Measurements from ENCODE around the gene BAIAP3. TPM values are rescaled to one million over a fixed set of nuclear protein-coding genes. Genes with fewer than 3 reads are reported as not detected.
A peak's percentile ranks its signal among the peaks of the same experiment; 100 is the strongest.

Gene BAIAP3
- total RNA-seq, 2 experiments from 2014 or later = 0.24 to 0.63 TPM

- Mint-ChIP-seq H3K4me3 (no peak overlapping the region), H3K27ac (no peak overlapping the region), H3K36me3 (ENCODE audit: low read depth) (peaks cover 3% of the 10 kb centered on the region), H3K4me1 (ENCODE audit: low read depth) (peaks cover 15% of the 10 kb centered on the region), H3K9me3 (ENCODE audit: insufficient read depth) (no peaks in the 10 kb centered on the region), H3K27me3 (ENCODE audit: low read depth) (peaks cover 27% of the 10 kb centered on the region)
- ATAC-seq (no peak), DNase-seq (no peak)
- POLR2A ChIA-PET = interaction anchor here (0.6 to 3.0 kb wide), 5 partner anchors 11 to 347 kb away, joined by 3 to 15 read pairs (median 5); partner anchors contain the start of genes JPT2 and UBE2I
- CTCF ChIA-PET = interaction anchor here (1.2 to 2.0 kb wide), 2 partner anchors 11 to 19 kb away, joined by 3 to 8 read pairs; no protein-coding TSS in a partner anchor
Measured at GRCh38 chr16:1330931-1331711, 2.3 kb upstream of the BAIAP3 start.

GRCh38 chr16:1331712-1332617 is 1.5 kb upstream of the BAIAP3 start:
- Mint-ChIP-seq H3K27ac (no peak overlapping the region), H3K4me3 (peak overlapping the region; percentile 17), H3K4me1 (ENCODE audit: low read depth) (peaks cover 15% of the 10 kb centered on the region), H3K36me3 (ENCODE audit: low read depth) (no peaks in the 10 kb centered on the region), H3K9me3 (ENCODE audit: insufficient read depth) (no peaks in the 10 kb centered on the region), H3K27me3 (ENCODE audit: low read depth) (peaks cover 30% of the 10 kb centered on the region)
- ChIA-PET POLR2A (interaction anchor here (0.6 to 3.0 kb wide), 5 partner anchors 11 to 346 kb away, joined by 3 to 15 read pairs (median 5); partner anchors contain the start of genes JPT2 and UBE2I), CTCF (interaction anchor here (1.0 to 2.0 kb wide), 2 partner anchors 11 to 31 kb away, joined by 3 to 8 read pairs; no protein-coding TSS in a partner anchor)
- ATAC-seq (peak; percentile 65), DNase-seq (peak; percentile 86)

- Mint-ChIP-seq H3K27ac (no peak overlapping the region), H3K27me3 (ENCODE audit: low read depth) (peaks cover 30% of the 10 kb centered on the region), H3K4me3 (peak overlapping the region; percentile 36), H3K36me3 (ENCODE audit: low read depth) (no peaks in the 10 kb centered on the region), H3K4me1 (ENCODE audit: low read depth) (peaks cover 15% of the 10 kb centered on the region), H3K9me3 (ENCODE audit: insufficient read depth) (no peaks in the 10 kb centered on the region)
- ChIA-PET CTCF (interaction anchor here (1.0 to 2.0 kb wide), 2 partner anchors 10 to 32 kb away, joined by 3 to 8 read pairs; no protein-coding TSS in a partner anchor), POLR2A (interaction anchor here (1.3 to 3.0 kb wide), 4 partner anchors 10 to 23 kb away, joined by 3 to 15 read pairs (median 4); partner anchors contain the start of gene UBE2I)
- ATAC-seq (no peak), DNase-seq (no peak)
Measured at GRCh38 chr16:1332618-1333148, 762 bp upstream of the BAIAP3 start.

- DNase-seq (no peak), ATAC-seq (no peak)
- H3K27ac Mint-ChIP-seq = no peak overlapping the region
- H3K27me3 Mint-ChIP-seq (ENCODE audit: low read depth) = peaks cover 30% of the 10 kb centered on the region
- H3K9me3 Mint-ChIP-seq (ENCODE audit: insufficient read depth) = no peaks in the 10 kb centered on the region
- H3K4me3 Mint-ChIP-seq = no peak overlapping the region
- no peaks in the 10 kb centered on the region for H3K36me3 Mint-ChIP-seq (ENCODE audit: low read depth)
- CTCF ChIA-PET = interaction anchor here (1.2 kb wide), 1 partner anchor 29 kb away, joined by 5 read pairs; no protein-coding TSS in a partner anchor
- POLR2A ChIA-PET = interaction anchor here (0.5 to 1.5 kb wide), 2 partner anchors 22 to 23 kb away, joined by 3 read pairs; no protein-coding TSS in a partner anchor
- peaks cover 15% of the 10 kb centered on the region for H3K4me1 Mint-ChIP-seq (ENCODE audit: low read depth)
Measured at GRCh38 chr16:1333854-1334700, 632 bp downstream of the BAIAP3 start.

GRCh38 chr16:1334739-1335138 is 1.3 kb downstream of the BAIAP3 start:
- Mint-ChIP-seq H3K36me3 (ENCODE audit: low read depth) (no peaks in the 10 kb centered on the region), H3K27me3 (ENCODE audit: low read depth) (peaks cover 30% of the 10 kb centered on the region), H3K4me1 (ENCODE audit: low read depth) (peaks cover 15% of the 10 kb centered on the region), H3K27ac (no peak overlapping the region), H3K4me3 (no peak overlapping the region), H3K9me3 (ENCODE audit: insufficient read depth) (no peaks in the 10 kb centered on the region)
- POLR2A ChIA-PET = interaction anchor here (0.5 kb wide), 1 partner anchor 23 kb away, joined by 3 read pairs; no protein-coding TSS in a partner anchor
- ATAC-seq = no peak
- DNase-seq = no peak
- CTCF ChIA-PET = interaction anchor here (1.2 kb wide), 1 partner anchor 29 kb away, joined by 5 read pairs; no protein-coding TSS in a partner anchor

- no peak for ATAC-seq
Measured at GRCh38 chr16:1335211-1335971, 1.9 kb downstream of the BAIAP3 start.

GRCh38 chr16:1335996-1336395 is 2.6 kb downstream of the BAIAP3 start:
- DNase-seq (peak; percentile 42), ATAC-seq (no peak)
- Mint-ChIP-seq H3K27ac (no peak overlapping the region), H3K36me3 (ENCODE audit: low read depth) (no peaks in the 10 kb centered on the region), H3K4me3 (no peak overlapping the region), H3K4me1 (ENCODE audit: low read depth) (peaks cover 15% of the 10 kb centered on the region), H3K9me3 (ENCODE audit: insufficient read depth) (no peaks in the 10 kb centered on the region), H3K27me3 (ENCODE audit: low read depth) (peaks cover 30% of the 10 kb centered on the region)
- ChIA-PET CTCF (interaction anchor here (1.6 kb wide), 1 partner anchor 12 kb away, joined by 3 read pairs; no protein-coding TSS in a partner anchor), POLR2A (no interaction called here)

More at GRCh38 chr16:1335211-1335971, 1.9 kb downstream of the BAIAP3 start:
- DNase-seq = no peak
- H3K4me3 Mint-ChIP-seq = no peak overlapping the region
- peaks cover 30% of the 10 kb centered on the region for H3K27me3 Mint-ChIP-seq (ENCODE audit: low read depth)
- POLR2A ChIA-PET = no interaction called here
- no peaks in the 10 kb centered on the region for H3K9me3 Mint-ChIP-seq (ENCODE audit: insufficient read depth)
- no peak overlapping the region for H3K27ac Mint-ChIP-seq
- H3K4me1 Mint-ChIP-seq (ENCODE audit: low read depth) = peaks cover 15% of the 10 kb centered on the region
- CTCF ChIA-PET = interaction anchor here (1.2 to 1.6 kb wide), 2 partner anchors 11 to 28 kb away, joined by 3 to 5 read pairs; no protein-coding TSS in a partner anchor
- no peaks in the 10 kb centered on the region for H3K36me3 Mint-ChIP-seq (ENCODE audit: low read depth)

- ATAC-seq (no peak), DNase-seq (no peak)
- H3K9me3 Mint-ChIP-seq (ENCODE audit: insufficient read depth) = no peaks in the 10 kb centered on the region
- H3K4me3 Mint-ChIP-seq = no peak overlapping the region
- H3K27me3 Mint-ChIP-seq (ENCODE audit: low read depth) = peaks cover 29% of the 10 kb centered on the region
- peaks cover 10% of the 10 kb centered on the region for H3K4me1 Mint-ChIP-seq (ENCODE audit: low read depth)
- ChIA-PET CTCF (interaction anchor here (1.6 kb wide), 1 partner anchor 12 kb away, joined by 3 read pairs; no protein-coding TSS in a partner anchor), POLR2A (no interaction called here)
- no peaks in the 10 kb centered on the region for H3K36me3 Mint-ChIP-seq (ENCODE audit: low read depth)
- no peak overlapping the region for H3K27ac Mint-ChIP-seq
Measured at GRCh38 chr16:1336619-1337018, 3.2 kb downstream of the BAIAP3 start.

GRCh38 chr16:1337486-1337885 is 4.0 kb downstream of the BAIAP3 start:
- ATAC-seq (no peak), DNase-seq (no peak)
- Mint-ChIP-seq H3K4me3 (no peak overlapping the region), H3K9me3 (ENCODE audit: insufficient read depth) (no peaks in the 10 kb centered on the region), H3K36me3 (ENCODE audit: low read depth) (no peaks in the 10 kb centered on the region), H3K27ac (no peak overlapping the region), H3K27me3 (ENCODE audit: low read depth) (peaks cover 20% of the 10 kb centered on the region), H3K4me1 (ENCODE audit: low read depth) (peaks cover 11% of the 10 kb centered on the region)
- ChIA-PET CTCF (no interaction called here), POLR2A (no interaction called here)

GRCh38 chr16:1338119-1338730 is 4.8 kb downstream of the BAIAP3 start:
- peaks cover 14% of the 10 kb centered on the region for H3K4me1 Mint-ChIP-seq (ENCODE audit: low read depth)
- H3K27me3 Mint-ChIP-seq (ENCODE audit: low read depth) = peaks cover 17% of the 10 kb centered on the region
- H3K27ac Mint-ChIP-seq = no peak overlapping the region
- ChIA-PET POLR2A (no interaction called here), CTCF (no interaction called here)
- H3K4me3 Mint-ChIP-seq = no peak overlapping the region
- ATAC-seq (no peak), DNase-seq (peak; percentile 55)
- H3K9me3 Mint-ChIP-seq (ENCODE audit: insufficient read depth) = no peaks in the 10 kb centered on the region
- no peaks in the 10 kb centered on the region for H3K36me3 Mint-ChIP-seq (ENCODE audit: low read depth)
